ENCODE results near the gene YWHAQ. TPM values are rescaled to one million over a fixed set of nuclear protein-coding genes. Genes with fewer than 3 reads are reported as not detected.
"Not testable (repeated sequence)": the region's sequence is repeated elsewhere in the genome, so short reads cannot be mapped to it uniquely, and the experiment has no call there.

YWHAQ gene
- total RNA-seq, 2 experiments from 2014 or later: 370 to 508 TPM

DNA sequence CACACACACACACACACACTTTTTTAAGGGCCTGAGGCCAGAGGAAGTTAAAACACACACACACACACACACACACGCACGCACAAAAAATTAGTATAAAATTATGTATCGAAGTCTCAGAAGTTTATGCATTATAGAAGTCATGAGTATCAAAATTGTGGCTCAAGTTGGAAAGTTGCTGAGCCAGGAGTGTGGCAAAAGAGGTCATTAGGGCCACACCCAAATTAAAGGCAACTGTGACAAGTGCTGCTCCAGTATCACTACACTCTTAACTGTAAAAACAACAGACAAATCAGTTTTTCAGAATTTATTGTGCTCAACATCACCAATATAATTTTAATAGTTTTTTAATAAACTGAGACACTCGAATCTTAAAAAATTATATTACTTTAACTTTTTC is 36.9 kb downstream of the YWHAQ start:
- POLR2A ChIA-PET: interaction anchor here (0.9 to 1.6 kb wide), 7 partner anchors 14 to 118 kb away, joined by 3 to 21 read pairs (median 8); partner anchors contain the start of gene YWHAQ
- CTCF ChIA-PET: interaction anchor here (0.8 to 3.2 kb wide), 5 partner anchors 13 to 146 kb away, joined by 3 to 31 read pairs (median 4); no protein-coding TSS in a partner anchor
- intact Hi-C loops (cut with DNase I, micrococcal nuclease): loop anchor here (1.0 to 5.0 kb wide), 12 partner anchors 14 to 188 kb away; partner anchors contain the start of genes ADAM17 (in 1 of the 2) and YWHAQ (in 1 of the 2)
- Mint-ChIP-seq H3K9me3 (ENCODE audit: low read depth) (peaks cover 5% of the 10 kb centered on the region), H3K4me1 (peaks cover 78% of the 10 kb centered on the region), H3K36me3 (ENCODE audit: low read depth) (peaks cover 52% of the 10 kb centered on the region), H3K4me3 (no peak overlapping the region), H3K27ac (peak overlapping the region; percentile 91), H3K27me3 (no peaks in the 10 kb centered on the region)
- peak; percentile 27 for DNase-seq
- ATAC-seq: peak; percentile 14

DNA sequence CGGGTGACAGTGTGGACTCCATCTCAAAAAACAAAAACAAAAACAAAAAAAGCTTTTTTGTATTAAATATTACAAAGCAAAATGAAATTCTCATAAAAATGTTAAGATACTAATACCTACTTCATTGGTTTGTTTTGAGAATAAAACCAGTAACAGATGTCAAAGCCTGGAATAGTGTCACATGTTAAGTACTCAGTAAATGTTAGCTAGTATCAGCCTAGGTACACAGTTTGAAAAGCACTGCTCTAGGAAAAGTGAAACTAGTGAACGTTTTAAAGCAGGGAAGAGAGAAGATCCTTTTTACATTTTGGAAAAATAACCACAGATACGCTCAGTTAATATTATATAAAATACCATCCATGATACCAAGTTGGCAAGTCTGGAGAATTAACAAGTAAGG is 38.1 kb downstream of the YWHAQ start:
- ATAC-seq (no peak), DNase-seq (no peak)
- intact Hi-C loops (cut with DNase I, micrococcal nuclease): loop anchor here in 1 of 2 experiments (5.0 kb wide), 1 partner anchor 100 kb away; no protein-coding TSS in a partner anchor
- Mint-ChIP-seq H3K9me3 (ENCODE audit: low read depth) (no peaks in the 10 kb centered on the region), H3K27ac (peak overlapping the region; percentile 85), H3K36me3 (ENCODE audit: low read depth) (peaks cover 49% of the 10 kb centered on the region), H3K27me3 (no peaks in the 10 kb centered on the region), H3K4me3 (no peak overlapping the region), H3K4me1 (peaks cover 67% of the 10 kb centered on the region)
- CTCF ChIA-PET: no interaction called here
- POLR2A ChIA-PET: no interaction called here

DNA sequence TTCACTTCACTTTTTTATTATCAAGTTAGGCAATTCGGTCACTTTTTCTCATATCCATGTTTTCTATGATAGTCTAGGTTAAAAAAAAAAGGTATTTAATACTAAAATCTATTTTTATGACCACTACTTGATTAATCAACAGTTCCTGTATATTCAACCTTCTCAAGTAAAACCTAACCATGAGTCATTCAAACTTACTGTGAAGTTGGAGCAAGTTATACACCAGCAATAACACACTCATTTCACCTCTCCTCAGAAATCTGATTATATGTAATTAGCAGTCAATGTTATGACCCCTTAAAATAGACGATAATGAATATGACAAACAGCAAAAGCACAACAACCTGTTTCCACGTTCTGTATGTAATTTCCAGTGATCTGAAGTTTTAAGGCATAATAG is 40.2 kb downstream of the YWHAQ start:
- Mint-ChIP-seq H3K27me3 (no peaks in the 10 kb centered on the region), H3K4me3 (no peak overlapping the region), H3K4me1 (peaks cover 47% of the 10 kb centered on the region), H3K27ac (peak overlapping the region; percentile 83), H3K9me3 (ENCODE audit: low read depth) (no peaks in the 10 kb centered on the region), H3K36me3 (ENCODE audit: low read depth) (peaks cover 57% of the 10 kb centered on the region)
- ATAC-seq: peak; percentile 41
- POLR2A ChIA-PET: interaction anchor here (0.7 kb wide), 1 partner anchor 211 kb away, joined by 4 read pairs; no protein-coding TSS in a partner anchor
- intact Hi-C loops (cut with DNase I, micrococcal nuclease): loop anchor here in 1 of 2 experiments (5.0 kb wide), 1 partner anchor 98 kb away; no protein-coding TSS in a partner anchor
- no peak for DNase-seq
- CTCF ChIA-PET: interaction anchor here (0.8 kb wide), 1 partner anchor 43 kb away, joined by 3 read pairs; no protein-coding TSS in a partner anchor

DNA sequence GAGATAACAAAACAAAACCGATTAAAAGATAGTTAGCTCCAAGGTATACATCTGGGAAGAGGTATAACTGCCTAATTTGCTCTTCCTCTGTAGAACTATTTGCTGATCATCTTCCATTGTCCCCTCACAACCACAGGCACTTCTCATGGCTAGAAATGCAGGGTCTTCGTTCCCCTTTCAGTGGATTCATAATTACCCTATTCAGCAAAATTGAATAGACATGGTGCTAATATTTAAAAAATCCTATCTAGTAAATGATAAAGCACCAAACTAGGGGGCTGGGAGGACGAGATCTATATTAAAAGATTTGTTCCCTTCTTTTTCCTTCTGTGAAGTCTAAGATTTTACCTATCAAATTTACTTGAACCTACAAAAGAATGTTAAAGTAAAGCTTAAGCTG is 44.3 kb downstream of the YWHAQ start:
- CTCF ChIA-PET: interaction anchor here (0.6 to 1.5 kb wide), 4 partner anchors 21 to 271 kb away, joined by 3 to 4 read pairs (median 3); partner anchors contain the start of gene ADAM17
- DNase-seq: no peak
- H3K4me1 Mint-ChIP-seq: peaks cover 18% of the 10 kb centered on the region

DNA sequence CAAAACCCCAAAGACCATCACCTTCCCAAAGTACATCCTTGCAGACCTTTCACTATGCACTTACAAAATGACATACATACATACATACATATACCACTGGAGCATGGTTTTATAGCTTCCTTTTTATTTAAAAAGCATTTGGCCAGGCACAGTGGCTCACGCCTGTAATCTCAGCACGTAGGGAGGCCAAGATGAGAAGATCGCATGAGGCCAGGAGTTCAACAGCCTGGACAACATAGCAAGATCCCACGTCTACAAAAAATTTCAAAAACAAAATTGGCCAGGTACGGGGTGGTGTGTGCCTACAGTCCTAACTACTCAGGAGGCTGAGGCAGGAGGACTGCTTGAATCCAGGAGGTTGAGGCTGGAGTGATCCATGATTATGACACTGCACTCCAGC is 45.3 kb downstream of the YWHAQ start:
- CTCF ChIA-PET: no interaction called here
- Mint-ChIP-seq H3K36me3 (ENCODE audit: low read depth) (peaks cover 51% of the 10 kb centered on the region), H3K27ac (no peak overlapping the region), H3K4me1 (peaks cover 9% of the 10 kb centered on the region), H3K9me3 (ENCODE audit: low read depth) (no peaks in the 10 kb centered on the region), H3K27me3 (no peaks in the 10 kb centered on the region), H3K4me3 (no peak overlapping the region)
- DNase-seq (no peak), ATAC-seq (no peak)
- POLR2A ChIA-PET: no interaction called here
- intact Hi-C loops (cut with DNase I, micrococcal nuclease): loop anchor here in 1 of 2 experiments (1.0 kb wide), 1 partner anchor 12 kb away; no protein-coding TSS in a partner anchor

More for the DNA sequence above, 44.3 kb downstream of the YWHAQ start:
- peak overlapping the region; percentile 20 for H3K27ac Mint-ChIP-seq
- no peak overlapping the region for H3K4me3 Mint-ChIP-seq
- POLR2A ChIA-PET: no interaction called here
- H3K27me3 Mint-ChIP-seq: no peaks in the 10 kb centered on the region
- ATAC-seq: no peak
- no peaks in the 10 kb centered on the region for H3K9me3 Mint-ChIP-seq (ENCODE audit: low read depth)
- intact Hi-C loops (cut with DNase I, micrococcal nuclease): no loop called here
- peaks cover 59% of the 10 kb centered on the region for H3K36me3 Mint-ChIP-seq (ENCODE audit: low read depth)

DNA sequence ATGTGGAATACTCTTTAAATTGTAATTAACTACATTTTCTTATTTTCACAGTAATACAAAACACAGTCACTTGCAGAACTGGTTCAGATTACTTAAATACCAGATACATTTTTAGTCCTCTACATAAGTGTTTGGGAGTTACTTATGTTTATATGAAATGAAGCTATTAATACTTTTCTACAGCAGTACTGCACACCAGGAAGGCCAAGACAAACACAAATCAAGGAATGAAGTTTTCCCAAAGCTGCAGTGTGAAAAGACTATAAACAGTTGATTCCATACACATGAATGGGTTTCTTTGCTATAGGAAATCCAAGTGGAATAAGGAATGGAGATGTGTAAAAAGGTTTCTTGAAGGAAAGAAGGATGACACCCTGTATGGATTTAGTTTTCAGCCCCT is 45.9 kb downstream of the YWHAQ start:
- peaks cover 47% of the 10 kb centered on the region for H3K36me3 Mint-ChIP-seq (ENCODE audit: low read depth)
- ATAC-seq; H3K4me1 Mint-ChIP-seq; CTCF ChIA-PET; H3K27ac Mint-ChIP-seq; DNase-seq; H3K4me3 Mint-ChIP-seq; POLR2A ChIA-PET; H3K9me3 Mint-ChIP-seq (ENCODE audit: low read depth); H3K27me3 Mint-ChIP-seq: not testable (repeated sequence)
- intact Hi-C loops (cut with DNase I, micrococcal nuclease): loop anchor here in 1 of 2 experiments (1.0 kb wide), 1 partner anchor 12 kb away; no protein-coding TSS in a partner anchor

DNA sequence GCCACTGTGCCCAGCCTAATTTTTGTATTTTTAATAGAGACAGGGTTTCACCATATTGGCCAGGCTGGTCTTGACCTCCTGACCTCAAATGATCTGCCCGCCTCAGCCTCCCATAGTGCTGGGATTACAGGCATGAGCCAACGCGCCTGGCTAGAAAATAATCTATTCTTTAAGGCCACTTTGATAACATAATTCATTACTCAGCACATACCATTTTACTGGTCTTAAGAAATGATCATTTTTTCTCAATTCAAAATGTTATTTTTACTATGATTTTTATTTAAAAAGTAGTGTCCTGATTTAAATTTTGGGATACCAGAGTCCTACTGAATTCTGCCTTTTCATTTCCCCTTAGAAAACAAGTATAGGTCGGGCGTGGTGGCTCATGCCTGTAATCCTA is 48.2 kb downstream of the YWHAQ start:
- Mint-ChIP-seq H3K9me3 (ENCODE audit: low read depth) (no peaks in the 10 kb centered on the region), H3K4me1 (no peaks in the 10 kb centered on the region), H3K36me3 (ENCODE audit: low read depth) (peaks cover 34% of the 10 kb centered on the region), H3K27me3 (no peaks in the 10 kb centered on the region), H3K27ac (no peak overlapping the region), H3K4me3 (no peak overlapping the region)
- intact Hi-C loops (cut with DNase I, micrococcal nuclease): no loop called here
- ATAC-seq: no peak
- ChIA-PET CTCF (interaction anchor here (0.8 kb wide), 1 partner anchor 207 kb away, joined by 3 read pairs; no protein-coding TSS in a partner anchor), POLR2A (no interaction called here)
- no peak for DNase-seq

DNA sequence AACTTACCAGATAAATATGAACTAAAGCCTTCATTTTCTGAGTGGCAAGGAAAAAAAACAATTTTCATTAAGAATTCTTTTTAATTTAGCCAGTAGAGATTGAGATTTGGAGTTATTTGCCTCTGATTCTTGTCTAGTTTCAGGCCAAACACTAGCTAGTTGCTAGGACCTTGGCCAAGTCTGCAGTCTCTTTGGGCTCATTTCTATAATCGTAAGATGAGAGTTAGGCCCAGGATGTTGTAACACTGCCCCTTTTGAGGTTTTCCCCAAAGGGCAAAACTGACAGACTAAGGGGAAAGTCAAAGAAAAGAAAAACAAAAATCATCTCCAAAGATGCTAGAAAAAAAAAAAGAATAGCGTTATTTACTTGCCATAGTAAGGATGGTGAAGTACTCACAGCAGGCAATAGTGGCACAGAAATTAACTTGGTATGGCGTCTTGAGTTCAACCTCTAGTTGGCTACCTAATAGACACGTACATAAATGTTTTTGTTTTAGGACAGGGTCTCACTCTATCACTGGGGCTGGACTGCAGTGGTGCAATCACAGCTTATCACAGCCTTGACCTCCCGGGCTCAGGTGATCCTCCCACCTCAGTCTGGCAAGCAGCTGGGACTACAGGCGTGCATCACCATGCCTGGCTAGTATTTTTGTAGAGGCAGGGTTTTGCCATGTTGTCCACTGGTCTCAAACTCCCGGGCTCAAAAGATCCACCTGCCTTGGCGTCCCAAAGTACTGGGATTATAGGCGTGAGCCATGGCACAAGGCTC is 52.1 kb downstream of the YWHAQ start:
- Mint-ChIP-seq H3K27me3 (no peaks in the 10 kb centered on the region), H3K4me1 (peaks cover 9% of the 10 kb centered on the region), H3K4me3 (no peak overlapping the region), H3K9me3 (ENCODE audit: low read depth) (no peaks in the 10 kb centered on the region), H3K27ac (no peak overlapping the region), H3K36me3 (ENCODE audit: low read depth) (peaks cover 5% of the 10 kb centered on the region)
- intact Hi-C loops (cut with DNase I, micrococcal nuclease): no loop called here
- ATAC-seq: no peak
- ChIA-PET POLR2A (interaction anchor here (0.6 kb wide), 1 partner anchor 988 kb away, joined by 5 read pairs; no protein-coding TSS in a partner anchor), CTCF (interaction anchor here (0.6 to 1.1 kb wide), 4 partner anchors 9 to 450 kb away, joined by 3 to 5 read pairs (median 4); no protein-coding TSS in a partner anchor)
- no peak for DNase-seq

DNA sequence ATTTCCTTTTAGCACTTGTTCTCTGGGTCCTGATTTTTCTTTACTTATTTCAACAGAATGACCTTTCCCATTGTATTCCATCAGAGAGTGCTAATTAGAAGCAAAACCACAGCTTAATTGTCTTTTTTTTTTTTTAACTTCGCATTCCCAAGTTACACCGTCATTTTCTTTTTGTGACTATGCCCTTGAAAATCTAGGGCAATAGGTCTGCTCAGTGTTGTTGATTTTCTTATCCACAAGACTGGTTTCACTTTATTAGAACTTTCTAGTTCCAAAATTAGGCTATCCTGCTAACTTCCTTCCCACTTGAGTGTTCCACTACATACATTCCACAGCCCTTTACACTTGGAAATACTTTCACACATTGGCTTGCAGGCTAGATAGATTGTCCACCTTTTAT is 56.5 kb downstream of the YWHAQ start:
- no peak overlapping the region for H3K4me3 Mint-ChIP-seq
- peaks cover 19% of the 10 kb centered on the region for H3K4me1 Mint-ChIP-seq
- ChIA-PET CTCF (interaction anchor here (0.5 to 0.7 kb wide), 2 partner anchors 19 to 26 kb away, joined by 3 read pairs; partner anchors contain the start of gene ADAM17), POLR2A (no interaction called here)
- no peaks in the 10 kb centered on the region for H3K36me3 Mint-ChIP-seq (ENCODE audit: low read depth)
- intact Hi-C loops (cut with DNase I, micrococcal nuclease): no loop called here
- H3K27ac Mint-ChIP-seq: no peak overlapping the region
- ATAC-seq: no peak
- H3K9me3 Mint-ChIP-seq (ENCODE audit: low read depth): no peaks in the 10 kb centered on the region
- H3K27me3 Mint-ChIP-seq: no peaks in the 10 kb centered on the region
- DNase-seq: no peak

DNA sequence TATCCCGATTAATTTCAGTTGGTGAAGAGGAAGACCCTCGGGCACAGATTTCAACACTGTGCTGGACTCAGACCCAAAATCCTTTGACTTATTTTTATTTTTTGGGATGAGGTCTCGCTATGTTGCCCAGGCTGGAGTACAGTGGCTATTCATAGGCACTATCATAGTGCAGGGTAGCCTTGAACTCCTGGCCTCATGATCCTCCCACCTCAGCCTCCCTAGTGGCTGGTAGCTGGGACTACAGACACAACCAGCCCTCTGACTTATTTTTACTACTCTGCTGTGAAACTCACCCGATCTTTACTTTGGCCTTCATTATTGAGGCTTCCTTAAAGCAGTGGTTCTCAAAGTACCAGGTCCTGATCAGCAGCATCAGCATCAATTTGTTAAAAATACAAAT is 57.0 kb downstream of the YWHAQ start:
- no peaks in the 10 kb centered on the region for H3K36me3 Mint-ChIP-seq (ENCODE audit: low read depth)
- H3K27ac Mint-ChIP-seq: no peak overlapping the region
- no peaks in the 10 kb centered on the region for H3K27me3 Mint-ChIP-seq
- ChIA-PET CTCF (interaction anchor here (0.5 to 0.7 kb wide), 2 partner anchors 18 to 192 kb away, joined by 3 read pairs; partner anchors contain the start of gene ADAM17), POLR2A (no interaction called here)
- no peaks in the 10 kb centered on the region for H3K9me3 Mint-ChIP-seq (ENCODE audit: low read depth)
- H3K4me3 Mint-ChIP-seq: no peak overlapping the region
- ATAC-seq (peak; percentile 33), DNase-seq (no peak)
- intact Hi-C loops (cut with DNase I, micrococcal nuclease): loop anchor here in 1 of 2 experiments (1.0 kb wide), 1 partner anchor 11 kb away; no protein-coding TSS in a partner anchor
- peaks cover 19% of the 10 kb centered on the region for H3K4me1 Mint-ChIP-seq

DNA sequence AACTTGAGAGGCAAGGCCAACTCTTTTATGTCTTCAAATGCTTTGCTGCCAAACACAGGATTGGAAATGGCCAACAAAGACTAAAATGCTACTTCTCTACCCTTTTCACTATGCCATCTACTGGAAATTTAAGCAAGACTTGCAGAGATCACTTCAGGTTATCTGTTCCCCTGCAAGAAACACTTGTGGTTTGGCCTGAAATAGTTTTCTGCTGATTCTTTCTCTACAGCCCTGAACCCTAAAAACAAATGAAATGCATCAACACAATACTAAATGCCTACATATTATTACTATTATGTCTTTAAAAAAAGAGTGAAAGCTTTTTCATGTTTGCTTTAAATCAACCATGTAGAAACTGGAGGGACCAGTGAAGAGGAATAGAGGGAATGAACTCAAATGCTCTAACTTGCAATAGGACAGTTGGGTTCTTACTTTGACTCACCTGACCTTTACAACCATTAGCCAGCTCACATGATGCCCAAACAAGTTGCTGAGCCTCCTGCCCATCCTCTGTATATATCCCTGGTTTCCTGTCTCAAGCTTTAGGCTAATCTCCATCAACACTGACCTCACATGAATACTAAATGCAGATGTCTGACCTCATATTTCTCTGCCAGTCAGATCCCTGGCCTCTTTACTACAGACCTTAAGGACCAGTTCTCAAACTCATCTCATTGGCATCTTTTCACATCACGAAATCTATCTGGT is 57.6 kb downstream of the YWHAQ start:
- CTCF ChIA-PET: interaction anchor here (0.5 to 0.7 kb wide), 2 partner anchors 14 to 191 kb away, joined by 3 to 5 read pairs; no protein-coding TSS in a partner anchor
- intact Hi-C loops (cut with DNase I, micrococcal nuclease): loop anchor here in 1 of 2 experiments (1.0 kb wide), 1 partner anchor 12 kb away; no protein-coding TSS in a partner anchor
- POLR2A ChIA-PET: no interaction called here

More for the DNA sequence above, 57.6 kb downstream of the YWHAQ start:
- H3K4me3 Mint-ChIP-seq: no peak overlapping the region
- no peaks in the 10 kb centered on the region for H3K36me3 Mint-ChIP-seq (ENCODE audit: low read depth)
- ATAC-seq (peak; percentile 63), DNase-seq (no peak)
- no peak overlapping the region for H3K27ac Mint-ChIP-seq
- H3K4me1 Mint-ChIP-seq: peaks cover 19% of the 10 kb centered on the region
- H3K27me3 Mint-ChIP-seq: no peaks in the 10 kb centered on the region
- H3K9me3 Mint-ChIP-seq (ENCODE audit: low read depth): no peaks in the 10 kb centered on the region

All from activated CD4-positive, alpha-beta T cell treated with anti-CD3 and anti-CD28 coated beads for 36 hours (primary cell).